GM18861 (cell line): ENCODE results near the gene RAB6B.

Source experiments
- ATAC-seq: cut with Tn5 transposase; IDR thresholded peaks from one replicate; pipeline ENCODE4 v1.9.1; 2021; ENCODE audit not compliant: unreplicated experiment

The RAB6B gene

GRCh38 chr3:133881939-133882825 lies 13.5 kb downstream of the RAB6B start:
- ATAC-seq, result no peak

DNA sequence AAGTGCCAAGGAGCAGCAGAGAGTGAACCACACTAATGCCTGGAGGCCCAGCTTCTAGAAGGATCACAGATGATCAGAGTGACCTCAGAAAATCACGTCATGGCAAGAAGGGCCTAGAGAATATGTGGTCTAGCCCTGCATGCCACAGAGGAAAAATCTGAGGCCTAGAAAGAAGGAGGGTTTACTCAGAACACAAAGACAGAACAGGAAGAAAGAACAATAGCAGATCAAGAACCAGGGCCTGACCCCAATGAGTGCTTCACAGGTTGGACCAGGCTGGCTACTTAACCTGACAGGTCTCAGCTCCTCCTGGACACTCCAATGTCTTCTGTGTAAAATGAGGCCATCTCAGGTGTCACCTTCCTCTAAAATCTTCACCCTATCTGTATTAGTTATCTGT lies 14.2 kb downstream of the RAB6B start:
- no peak for ATAC-seq

DNA sequence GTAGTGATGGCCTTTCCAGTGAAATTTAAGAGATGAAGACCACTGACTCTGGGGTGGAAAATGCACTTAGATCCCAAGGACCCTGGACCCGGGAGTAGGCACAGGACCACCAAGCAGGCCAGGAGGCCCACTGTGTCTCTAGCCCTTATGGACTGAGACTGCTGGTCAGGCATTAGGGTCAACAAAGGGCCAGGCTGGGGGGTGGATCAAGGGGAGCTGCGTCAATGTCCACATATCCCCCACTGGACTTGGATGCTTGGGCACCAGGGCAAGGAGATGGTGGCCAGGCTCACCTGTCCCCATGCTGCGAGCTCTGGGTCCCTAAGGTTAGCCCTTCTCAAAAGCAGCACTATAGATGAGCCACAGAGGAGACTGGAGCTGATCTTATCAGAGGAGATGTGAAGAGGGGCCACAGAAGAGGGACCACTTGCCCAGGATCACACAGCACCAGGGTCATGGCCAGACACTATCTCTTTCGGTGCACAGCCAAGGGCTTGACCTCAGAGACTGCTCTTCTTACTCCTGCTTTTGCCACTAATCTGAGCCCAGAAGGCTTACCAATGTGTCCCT lies 14.7 kb downstream of the RAB6B start:
- ATAC-seq, result no peak

DNA sequence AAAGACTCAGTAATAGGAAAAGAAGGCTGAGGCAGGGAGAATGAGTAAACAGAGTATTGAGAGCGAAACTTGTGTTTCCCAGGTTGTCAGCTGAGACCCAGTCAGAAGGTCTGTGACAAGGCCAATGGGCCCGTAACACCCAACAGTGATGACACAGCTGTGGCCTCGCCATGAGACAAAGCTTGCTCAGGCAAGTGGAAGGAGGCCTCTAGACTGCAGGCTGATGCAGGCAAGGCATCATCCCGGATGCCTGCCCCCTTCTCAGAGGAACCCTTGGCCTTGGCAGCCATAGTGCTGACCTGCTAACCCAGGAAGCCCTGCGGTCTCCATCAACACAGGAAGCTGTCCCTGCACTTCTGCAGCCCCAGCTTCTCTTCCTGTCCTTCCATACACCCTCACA lies 15.4 kb downstream of the RAB6B start:
- no peak for ATAC-seq

DNA sequence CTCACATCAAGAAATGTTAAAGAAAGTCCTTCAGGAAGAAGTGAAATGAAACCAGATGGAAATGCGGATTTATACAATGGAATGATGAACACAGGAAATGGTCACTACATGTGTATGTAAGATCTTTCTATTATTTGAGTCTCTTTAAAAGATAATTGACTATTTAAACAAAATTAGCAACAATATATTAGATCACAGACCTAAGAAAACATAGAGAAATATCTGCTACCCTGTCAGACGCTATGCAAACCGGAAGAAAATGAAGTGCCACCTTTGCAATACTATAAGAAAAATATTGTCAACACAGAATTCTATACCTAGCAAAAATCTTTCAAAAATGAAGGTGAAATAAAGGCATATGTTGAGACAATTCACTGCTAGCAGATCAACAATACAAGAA lies 17.2 kb downstream of the RAB6B start:
- ATAC-seq, result no peak

GRCh38 chr3:133877221-133877620 lies 18.5 kb downstream of the RAB6B start:
- ATAC-seq, result no peak

GRCh38 chr3:133874761-133875438 lies 20.8 kb downstream of the RAB6B start:
- ATAC-seq, result no peak

DNA sequence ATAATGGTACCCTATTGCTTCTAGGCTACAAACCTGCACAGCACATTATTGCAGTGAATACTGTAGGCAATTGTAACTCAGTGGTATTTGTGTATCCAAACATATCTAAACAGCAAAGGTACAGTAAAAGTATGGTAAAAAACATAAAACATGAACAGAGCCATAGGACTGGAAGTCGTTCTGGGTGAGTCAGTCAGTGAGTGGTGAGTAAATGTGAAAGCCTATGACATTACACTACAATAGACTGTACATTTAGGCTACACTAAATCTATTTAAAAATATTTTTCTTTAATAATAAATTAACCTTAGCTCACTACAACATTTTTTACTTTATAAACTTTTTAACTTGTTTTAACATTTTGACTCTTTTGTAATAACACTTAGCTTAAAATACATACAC lies 21.3 kb downstream of the RAB6B start:
- no peak for ATAC-seq

- no peak for ATAC-seq
Observed at GRCh38 chr3:133872781-133873180, 22.9 kb downstream of the RAB6B start.

- no peak for ATAC-seq
Observed at GRCh38 chr3:133872161-133872560, 23.5 kb downstream of the RAB6B start.

DNA sequence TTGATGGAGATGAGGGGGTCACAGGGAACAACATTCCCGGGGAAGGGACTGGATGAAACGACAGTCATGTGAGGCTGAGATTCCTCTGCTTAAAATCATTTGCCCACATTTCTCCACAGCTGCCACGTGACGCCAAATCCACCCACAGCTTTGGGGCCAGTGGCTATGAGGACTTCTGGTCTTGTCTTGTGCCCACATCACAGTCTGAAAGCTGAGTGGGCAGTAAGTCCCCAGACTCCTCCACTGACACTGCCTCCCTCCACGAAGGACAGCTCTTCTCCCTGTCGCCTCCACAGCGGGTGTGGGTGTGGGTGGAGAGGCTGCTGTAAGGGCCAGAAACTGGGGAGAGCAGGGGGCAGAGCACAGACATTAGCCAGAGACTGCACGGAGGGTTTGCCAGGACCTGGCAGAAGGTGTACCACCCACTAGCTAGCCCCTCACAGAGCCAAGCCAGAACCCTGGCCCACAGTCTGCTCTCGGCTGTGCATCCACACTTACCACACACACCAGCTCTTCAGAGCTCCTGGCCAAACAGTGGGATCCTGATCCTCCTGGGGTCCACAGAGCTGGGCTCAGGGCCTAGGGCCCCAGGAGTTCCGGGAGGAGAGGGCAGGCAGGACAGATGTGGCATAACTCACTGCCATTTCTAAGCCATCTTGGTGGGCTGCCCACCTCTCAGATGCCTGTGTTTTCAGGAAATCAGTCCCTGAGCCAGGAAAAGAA lies 24.2 kb downstream of the RAB6B start:
- ATAC-seq, result no peak

DNA sequence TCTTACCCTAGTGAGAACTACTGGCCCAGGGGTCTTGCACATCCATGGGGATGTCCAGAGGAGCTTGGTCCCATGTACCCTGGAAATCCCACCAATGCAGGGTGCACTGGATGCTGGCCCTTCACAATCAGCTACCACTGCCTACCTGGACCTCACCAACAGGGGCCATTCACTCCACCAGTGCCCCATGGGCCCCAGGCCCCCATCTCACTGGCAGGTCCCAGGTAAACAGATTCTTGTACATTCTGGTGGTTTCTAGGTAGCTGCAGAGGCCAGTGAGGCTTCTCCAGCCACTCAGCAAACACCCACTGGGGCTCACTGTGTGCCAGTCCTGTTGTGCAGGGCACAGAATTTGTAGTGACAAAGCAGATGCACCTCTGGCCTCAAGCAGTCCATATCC lies 24.9 kb downstream of the RAB6B start:
- no peak for ATAC-seq

DNA sequence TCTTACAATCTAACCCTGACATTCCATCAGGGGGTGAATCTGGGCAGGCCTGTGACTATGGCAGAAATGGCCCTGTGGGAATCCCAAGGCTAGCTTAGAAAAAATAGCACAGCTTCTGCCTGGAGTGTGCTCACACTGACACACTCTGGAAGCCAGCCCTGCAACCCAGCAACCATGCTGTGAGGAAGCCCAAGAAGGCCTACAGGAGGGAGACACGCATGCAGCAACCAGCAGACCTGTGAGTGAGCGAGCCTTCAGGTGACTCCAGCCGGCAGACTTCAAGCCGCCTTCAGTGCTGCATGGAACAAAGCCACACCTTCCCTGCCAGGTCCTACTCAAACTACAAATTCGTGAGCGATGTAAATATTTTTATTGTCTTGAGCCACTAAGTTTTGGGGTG lies 26.1 kb downstream of the RAB6B start:
- ATAC-seq, result no peak

DNA sequence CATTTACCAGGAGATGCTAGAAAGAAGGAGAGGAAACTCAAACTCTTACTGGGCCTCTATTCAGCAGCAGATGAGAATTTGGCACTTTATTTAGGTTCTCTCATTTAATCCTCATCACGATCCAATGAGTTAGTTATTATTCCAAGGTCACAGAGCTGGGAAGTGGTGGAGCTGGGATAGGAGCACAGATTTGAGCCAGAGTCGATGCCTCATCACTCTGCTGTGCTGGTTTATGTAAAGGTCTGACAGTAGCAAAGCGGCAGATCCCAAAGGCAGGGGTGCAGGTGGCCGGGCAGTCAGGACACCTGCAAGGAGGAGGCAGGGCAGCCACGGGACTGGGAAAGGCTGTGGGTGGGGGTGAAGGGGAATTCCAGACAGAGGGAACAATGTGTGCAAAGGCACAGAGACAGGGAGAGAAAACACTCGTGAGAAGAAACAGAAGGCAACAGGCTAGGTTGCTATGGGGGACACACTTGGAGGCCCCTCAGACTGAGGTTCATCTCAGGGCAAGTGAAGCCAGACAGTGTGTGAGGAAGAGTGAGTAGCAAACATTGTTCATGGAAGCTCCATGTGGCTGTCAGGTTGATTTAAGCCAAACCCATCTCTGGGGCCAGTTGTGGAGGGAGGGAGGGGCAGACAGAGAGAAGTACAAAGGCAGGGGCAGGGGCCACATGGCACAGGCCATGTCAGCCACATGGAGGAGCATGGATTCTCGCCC lies 26.8 kb downstream of the RAB6B start:
- ATAC-seq, result no peak

DNA sequence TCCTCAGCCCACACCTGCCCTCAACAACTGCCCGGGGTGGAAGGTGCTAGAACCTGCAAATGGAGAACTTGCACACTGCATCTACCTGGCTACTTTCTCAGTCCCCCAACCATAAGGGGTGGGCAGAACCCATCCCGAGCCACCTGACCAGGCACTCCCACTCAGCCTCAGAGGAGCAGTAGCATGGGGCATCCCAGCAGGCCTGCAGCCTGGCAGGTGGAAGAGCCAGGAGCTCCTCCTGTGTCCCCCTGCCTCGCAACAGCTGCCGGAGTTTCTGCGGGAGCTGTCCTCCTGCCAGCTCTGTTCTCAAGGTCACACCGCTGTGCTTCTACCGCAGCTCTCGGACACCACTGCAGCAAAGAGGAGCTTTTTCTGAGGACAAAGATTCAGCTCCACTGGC lies 27.5 kb downstream of the RAB6B start:
- ATAC-seq, result no peak

DNA sequence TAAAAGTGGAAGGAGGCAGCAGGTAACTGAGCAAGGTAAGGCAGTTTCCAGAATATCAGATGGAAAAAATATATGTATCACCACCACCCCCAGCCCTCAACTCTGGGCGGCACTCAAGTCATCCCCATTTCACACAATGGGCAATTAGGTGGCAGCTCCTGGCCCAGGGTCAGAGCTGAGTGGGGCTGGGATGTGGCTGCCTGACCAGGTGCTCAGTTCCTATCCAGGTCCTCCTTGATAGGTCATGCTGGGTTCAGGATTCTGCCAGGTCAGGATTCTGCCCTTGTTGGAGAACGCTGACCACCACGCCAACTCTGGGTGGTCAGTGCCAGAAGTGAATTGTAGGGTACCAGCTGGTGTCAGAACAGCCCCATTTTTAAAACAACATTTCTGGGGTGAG lies 29.5 kb downstream of the RAB6B start:
- no peak for ATAC-seq

GRCh38 chr3:133865136-133865855 lies 30.4 kb downstream of the RAB6B start:
- no peak for ATAC-seq

DNA sequence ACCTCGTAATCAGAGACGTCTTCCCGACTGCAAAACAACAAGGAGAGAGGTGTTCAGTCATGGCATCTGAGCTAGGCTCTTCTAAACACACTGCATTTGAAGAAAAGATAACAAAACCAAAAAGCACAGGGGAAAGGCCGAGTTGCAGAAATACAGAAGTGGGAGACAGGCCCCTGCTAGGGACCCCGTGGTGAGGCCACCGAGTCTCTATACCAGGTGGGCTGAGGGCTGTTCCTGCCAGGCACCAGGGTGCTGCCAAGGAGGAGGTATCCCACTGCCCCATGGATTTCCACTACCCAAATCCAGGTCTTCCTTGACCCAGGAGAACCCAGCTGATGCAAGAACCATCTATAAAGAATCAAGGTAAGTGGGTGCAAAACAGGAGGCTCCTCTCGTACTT lies 31.1 kb downstream of the RAB6B start:
- no peak for ATAC-seq

GRCh38 chr3:133863911-133864310 lies 31.8 kb downstream of the RAB6B start:
- ATAC-seq, result no peak

GRCh38 chr3:133862161-133862560 lies 33.5 kb downstream of the RAB6B start:
- ATAC-seq, result no peak
